IPS DF 4.7 (cell line): ENCODE results near the gene FCGR1A.
"Not testable (repeated sequence)": the region's sequence is repeated elsewhere in the genome, so short reads cannot be mapped to it uniquely, and the experiment has no call there.

Source experiments
- DNase-seq: peaks from one replicate; pipeline ENCODE4 v3.0.0-alpha.2; 2013; ENCODE audit warnings: low spot score; ENCODE audit errors: extremely low read depth

The FCGR1A gene

DNA sequence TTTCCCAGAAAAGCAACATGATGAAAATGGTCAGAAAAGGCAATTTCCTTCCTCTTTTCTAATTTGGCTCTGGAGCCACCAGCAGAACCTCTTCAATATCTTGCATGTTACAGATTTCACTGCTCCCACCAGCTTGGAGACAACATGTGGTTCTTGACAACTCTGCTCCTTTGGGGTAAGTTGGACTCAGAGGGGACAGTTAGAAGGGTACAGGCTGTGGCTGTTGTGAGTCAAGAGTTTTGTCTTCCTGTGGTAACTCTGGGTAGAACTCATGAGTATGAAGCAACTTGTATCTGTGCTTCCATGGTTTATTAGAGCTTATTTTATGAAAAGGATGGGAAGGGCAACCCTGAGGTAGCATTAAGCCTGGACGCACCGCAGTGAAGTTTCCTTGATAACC lies at the start of gene FCGR1A:
Gene FCGR1A (plus strand): TSS at position 95 of the 400 bp plus-strand sequence. CDS start 50 bp downstream, at position 145.
- DNase-seq = not testable (repeated sequence)

DNA sequence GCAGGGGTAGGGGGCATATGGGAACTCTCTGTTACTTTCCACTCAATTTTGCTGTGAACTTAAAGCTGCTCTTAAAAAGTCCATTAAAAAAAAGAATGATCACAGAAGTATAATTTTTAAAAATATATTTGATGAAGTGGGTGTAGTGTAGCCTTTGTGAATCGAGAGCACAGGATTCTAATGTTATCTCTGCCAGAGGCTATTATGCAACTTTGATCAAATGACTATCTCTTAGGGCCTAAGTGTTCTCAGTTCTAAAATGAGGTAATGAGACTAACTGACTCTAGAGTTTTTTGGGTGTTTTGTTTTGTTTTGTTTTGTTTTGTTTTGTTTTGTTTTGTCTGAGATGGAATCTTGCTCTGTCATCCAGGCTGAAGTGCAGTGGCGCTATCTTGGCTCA lies 49.7 kb upstream of the FCGR1A start:
- DNase-seq = not testable (repeated sequence)

DNA sequence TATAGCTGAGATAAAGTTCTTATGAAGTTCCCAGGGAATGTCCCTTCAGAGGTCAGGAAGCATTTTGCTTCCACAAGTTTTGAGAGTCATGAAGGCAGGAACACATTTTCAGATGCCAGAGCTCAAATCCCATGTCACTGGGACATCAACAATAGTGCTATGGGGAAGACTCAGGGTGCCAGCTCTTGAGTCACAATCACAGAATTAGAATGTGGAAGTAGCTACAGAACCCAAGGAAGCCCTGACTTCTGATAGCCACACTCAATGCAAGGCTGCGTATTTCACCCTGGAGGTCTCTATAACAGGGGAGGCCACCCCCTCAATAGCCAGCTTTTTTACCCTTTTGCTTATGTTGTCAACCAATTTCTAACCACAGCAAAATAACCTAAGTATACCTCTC lies 47.8 kb upstream of the FCGR1A start:
- not testable (repeated sequence) for DNase-seq

DNA sequence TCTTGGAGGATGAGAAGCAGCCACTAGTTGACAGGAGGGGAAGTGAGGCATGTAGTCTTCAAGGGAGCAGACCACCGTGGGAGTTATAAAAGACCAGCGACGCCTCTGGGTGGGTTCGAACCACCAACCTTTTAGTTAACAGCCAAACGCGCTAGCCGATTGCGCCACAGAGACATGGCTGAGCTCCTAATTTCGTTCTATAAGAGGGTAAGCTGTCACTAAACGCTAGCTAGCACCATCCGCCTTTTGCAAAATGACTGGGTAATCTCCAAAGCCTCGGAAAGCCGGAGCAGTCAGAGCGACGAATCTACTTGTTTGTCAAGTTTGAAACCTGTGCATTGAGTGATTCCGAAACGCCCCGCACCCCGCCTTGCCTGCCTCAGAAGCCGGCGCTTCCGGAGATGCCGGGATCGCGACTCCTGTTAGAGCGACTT lies 42.3 kb upstream of the FCGR1A start:
- not testable (repeated sequence) for DNase-seq

DNA sequence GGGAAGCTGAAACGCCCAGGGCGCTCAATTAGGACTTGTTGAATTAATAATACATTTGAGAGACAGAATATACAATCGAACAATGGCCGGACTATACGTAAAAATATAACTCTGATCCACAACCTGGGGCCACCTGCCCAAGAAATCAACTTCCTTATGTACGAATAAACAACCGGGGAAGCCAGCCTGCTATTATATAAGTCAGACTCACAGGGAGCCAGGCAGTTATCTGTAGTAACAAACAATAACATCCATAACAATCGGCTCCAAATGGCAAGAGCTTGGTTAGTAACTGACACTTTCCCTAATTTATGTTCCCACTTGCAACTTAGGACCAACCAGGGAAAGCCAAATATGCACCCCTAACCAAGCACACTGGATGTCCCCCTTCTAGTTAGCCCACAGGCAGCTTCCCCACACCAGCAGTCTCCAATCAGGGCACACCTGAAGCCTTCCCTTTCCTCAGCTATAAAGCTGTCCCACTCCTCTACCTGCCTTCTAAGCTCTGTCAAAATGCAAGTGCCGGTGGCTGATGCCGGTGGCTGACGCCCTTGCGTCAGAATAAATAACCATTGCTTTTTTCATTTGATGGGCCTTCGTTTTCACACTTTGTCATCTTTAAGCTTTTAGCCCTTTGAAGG lies 41.8 kb upstream of the FCGR1A start:
- not testable (repeated sequence) for DNase-seq

DNA sequence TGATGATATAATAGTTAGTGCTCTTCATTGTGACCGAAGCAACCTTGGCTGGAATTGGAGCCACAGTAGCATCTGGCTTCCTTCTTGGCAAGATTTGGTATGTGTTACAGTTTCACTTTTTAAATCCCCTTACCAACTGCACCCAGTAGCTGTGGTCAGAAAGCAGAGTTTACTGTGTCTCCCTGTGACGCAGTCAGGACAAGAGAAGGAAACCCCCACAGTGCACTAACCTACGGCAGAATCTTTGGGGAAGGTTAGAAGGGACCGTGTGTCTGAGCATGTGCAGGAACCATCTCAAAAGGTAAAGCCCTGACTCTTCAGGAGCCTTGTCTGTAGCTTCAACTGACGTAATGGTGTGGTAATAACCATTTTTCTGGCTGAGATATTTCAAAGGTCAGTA lies 40.6 kb upstream of the FCGR1A start:
- not testable (repeated sequence) for DNase-seq

DNA sequence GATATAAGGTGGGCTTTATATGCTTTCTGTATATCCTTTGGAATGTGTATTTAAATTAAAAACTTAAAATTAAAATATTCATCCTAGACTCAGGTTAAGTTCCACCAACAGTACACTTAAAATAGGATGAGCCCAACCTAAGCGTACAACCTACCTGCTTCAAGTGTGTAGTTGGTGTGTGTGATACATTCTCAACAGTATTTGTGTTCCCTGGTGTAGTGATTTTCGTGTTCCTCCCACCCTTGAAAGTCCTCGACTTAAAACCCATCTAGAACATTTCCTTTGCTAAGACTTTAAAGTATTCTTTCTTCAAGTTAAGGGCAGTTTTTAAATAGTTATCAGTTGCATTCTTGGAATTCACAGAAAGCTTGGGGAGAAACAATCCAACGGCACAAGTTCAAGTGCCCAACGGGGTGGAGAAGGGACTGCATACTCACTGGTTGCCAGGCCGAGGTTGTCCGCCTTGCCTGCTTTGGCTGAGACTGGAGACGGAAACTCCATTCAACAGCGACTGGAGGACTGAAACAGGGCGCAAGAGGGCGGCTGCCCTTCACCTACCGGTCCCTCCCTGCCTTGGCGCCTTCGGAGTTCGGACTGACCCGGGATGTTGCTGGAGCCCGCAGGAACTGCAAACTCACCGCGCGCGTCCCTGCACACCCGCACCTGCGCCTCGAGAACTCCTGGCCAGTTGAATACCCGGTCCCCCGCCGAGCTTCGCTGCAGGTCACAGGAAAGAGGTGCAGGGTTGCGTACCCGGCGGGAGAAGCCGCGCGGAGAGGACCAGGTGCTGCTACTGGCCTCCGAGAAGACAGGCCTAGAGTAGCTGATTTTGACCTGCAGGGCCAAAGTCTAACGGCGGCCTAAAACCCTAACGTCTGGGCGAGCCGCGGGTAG lies 35.8 kb upstream of the FCGR1A start:
- DNase-seq = not testable (repeated sequence)

DNA sequence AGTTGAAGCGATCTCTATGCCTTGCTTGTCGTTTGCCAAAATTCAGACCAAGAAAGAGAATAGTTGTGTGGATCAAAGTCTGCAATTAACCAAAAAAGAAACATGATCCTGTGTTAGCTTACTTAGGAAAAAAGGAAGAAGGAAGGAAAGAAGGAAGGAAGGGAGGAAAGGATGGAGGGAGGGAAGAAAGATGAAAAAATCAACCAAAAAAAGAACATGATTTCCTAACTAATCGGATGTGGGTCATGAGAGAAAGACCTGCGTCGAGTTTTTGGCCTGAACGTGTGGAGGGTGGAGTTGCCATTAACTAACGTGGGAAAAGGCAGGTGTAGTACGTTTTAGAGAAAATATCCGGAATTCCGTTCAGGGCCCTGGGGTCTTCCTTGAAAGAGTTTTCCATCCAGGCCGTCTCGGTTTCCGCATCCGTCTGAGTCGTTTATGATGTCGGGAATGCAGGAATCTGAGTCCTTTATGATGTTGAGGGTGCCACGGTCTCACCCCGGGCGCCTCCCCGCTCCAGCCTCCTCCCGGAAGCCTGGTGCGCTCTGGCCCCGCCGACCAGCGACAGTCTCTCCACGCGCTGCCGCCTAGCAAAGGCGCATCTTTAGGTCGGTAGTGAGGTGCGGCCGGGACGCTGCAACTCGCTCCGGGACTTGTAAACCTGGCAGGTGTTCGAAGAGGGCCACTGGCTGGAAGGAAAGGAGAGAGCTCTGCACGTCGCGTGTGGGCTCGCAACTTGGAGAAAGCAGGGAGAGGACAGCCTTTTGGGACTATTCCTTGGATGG lies 34.9 kb upstream of the FCGR1A start:
- not testable (repeated sequence) for DNase-seq

DNA sequence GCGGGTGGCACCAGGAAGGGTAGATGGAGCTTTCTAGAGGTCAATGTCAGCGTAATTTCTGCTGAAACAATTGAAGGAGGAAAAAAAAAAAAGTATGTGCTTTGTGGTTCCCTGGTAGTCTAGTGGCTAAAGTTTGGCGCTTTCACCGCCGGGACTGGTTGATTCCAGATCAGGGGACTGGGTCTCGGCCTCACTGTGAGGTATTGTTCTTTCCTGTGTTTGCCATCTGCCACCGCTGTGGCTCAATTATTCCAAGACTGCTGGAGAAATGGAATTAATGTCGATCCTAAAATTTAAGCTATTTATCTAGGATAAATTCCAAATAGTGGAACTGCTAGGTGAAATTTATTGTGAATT lies 34.4 kb upstream of the FCGR1A start:
- DNase-seq = not testable (repeated sequence)

DNA sequence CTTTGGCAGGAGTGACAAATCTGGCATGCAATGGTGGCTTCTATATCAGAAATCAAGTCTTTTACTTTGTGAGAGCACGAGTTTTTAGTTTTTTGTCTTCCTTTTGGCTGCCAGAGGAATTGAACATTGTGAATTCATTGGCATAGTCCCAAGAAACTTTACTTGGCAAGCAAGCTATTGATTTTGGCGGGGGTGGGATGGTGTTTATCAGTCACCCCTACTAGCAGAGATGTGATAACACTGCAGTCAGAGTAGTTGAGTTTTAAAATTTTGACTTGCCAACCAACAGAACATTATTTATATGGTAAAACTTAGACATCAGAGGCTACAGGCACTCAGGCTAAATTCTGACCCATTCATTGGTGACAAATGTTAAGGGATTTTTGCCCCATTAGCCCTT lies 31.9 kb upstream of the FCGR1A start:
- DNase-seq = not testable (repeated sequence)

DNA sequence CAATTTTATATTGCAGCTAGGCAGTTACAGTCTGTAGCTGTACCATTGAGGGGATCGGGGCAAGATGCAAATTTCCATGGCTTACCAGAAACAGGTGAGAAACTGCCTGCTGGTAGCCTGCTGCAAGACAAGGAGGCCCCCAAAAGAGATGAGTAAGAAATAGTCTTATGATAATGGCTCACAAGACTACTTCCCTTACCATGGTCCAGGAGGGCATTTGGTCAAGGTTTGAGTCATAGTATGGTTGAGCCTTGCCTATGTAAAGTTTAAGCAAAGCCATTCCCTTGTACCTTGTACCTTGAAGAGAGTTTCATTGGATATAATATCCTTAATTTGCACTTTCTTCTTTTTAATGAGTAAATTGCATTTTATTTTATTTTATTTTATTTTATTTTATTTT lies 30.3 kb upstream of the FCGR1A start:
- not testable (repeated sequence) for DNase-seq

DNA sequence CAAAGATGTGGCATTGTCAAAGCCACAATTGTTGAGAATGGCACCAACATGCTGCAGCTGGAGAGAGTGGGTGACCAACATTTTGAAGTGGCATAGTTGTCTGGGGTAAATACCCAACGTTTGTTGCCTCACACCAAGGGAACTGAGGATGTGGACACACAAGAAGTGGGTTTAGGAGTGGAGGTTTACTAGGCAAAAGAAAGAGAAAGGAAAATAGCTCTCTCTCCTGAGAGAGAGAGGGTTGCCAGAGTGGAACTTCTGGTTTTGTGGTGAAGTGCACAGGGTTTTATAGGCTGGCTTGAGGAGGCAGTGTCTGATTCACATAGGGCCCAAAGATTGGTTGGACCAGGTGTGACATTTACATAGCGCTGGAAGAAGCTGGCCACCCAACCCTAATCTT lies 29.0 kb upstream of the FCGR1A start:
- not testable (repeated sequence) for DNase-seq

DNA sequence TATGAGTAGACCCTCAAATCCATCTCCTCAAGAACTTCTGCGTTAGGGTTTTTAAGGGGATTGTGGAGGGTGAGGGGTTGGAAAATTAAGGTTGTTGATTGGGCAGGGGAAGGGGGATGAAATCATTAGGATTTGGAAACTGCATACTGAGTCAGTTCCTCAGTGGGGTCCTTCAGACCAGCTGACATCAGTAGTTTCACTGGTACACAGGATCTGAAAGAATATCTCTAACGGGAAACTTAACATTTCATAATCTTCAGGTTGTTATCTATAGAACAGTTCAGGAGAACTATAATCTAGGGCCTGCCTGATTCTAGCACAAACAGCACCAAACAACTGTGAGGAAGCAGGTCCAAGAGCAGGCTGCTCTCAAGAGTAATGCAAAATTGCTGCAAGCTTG lies 27.2 kb upstream of the FCGR1A start:
- not testable (repeated sequence) for DNase-seq

DNA sequence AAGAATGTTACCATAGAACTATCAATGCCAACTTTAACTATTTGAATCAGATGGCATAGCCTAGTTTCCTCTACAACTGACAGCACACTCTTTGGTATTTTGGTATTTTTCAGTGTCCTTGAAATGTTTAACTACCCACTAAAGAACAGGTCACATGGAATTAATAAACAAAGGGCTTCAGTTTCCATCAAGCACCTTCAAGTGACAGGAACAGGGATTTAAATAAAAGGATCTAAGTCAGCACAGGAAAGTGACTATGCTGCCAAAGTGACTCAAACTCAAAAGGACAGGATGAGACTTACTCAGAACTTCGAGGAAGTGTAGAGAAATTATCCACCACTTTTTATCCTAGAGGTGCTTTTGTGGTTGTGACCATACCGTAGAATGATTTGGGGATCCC lies 20.2 kb upstream of the FCGR1A start:
- not testable (repeated sequence) for DNase-seq

DNA sequence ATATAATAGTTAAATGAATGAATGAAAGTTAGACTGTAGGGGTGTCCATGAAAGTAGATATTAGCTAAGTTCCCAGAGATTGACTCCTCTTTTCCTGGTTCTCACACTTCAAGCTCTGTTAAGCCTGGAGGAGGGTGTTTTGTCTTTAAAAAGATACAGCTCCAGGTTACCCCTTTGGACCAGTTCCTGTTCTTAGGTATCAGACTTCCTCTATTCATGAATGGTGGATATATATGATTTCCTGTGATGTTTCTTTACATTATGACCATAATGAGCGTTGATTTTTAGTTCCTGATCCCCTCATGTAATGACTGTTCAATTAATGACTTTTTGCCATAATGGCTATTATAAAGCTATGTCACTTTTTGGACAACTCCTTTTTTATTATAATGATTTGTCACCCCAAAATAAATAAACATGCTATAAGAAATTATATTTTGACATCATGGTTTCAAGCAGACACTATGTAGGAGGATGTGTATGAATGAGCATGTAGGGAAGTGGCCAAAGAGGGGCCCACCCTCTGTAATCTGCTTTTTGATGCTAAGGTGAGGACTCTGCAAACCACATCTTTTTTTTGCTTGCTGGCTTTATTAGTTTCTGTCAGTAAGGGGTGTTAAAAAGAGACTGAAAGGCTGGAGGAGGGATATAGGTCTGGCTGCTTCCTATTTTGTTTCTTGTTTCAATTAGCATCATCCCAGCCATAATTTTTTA lies 18.2 kb upstream of the FCGR1A start:
- DNase-seq = not testable (repeated sequence)

DNA sequence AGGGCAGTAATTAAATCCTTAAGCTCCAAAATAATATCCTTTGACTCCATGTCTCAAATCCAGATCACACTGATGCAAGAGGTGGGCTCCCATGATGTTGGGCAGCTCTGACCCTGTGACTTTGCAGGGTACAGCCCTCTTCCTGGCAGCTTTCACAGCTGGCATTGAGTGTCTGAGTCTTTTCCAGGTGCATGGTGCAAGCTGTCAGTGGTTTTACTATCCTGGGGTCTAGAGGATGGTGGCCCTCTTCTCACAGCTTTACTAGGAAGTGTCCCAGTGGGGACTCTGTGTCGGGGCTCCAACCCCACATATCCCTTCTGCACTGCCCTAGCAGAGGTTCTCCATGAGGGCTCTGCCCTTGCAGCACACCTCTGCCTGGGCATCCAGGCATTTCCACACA lies 16.3 kb upstream of the FCGR1A start:
- DNase-seq = not testable (repeated sequence)

DNA sequence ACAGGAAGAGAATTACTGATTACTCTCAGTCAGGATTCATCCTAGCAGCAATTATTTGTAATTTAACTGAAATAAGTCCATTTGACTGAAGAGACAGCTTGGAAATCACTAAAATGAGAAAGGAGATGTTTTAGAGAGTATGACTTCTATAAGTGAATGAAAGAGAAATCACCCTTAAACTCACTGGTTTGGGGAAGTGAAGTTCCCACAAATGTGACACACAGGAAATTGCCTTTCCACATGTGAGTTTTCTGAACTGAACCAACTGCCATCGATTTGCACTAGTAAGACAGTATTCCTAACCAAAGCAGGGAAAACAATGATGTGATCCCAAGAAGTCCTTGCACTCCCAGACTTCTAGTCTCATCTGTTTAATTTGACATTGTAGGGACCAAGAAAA lies 13.3 kb upstream of the FCGR1A start:
- DNase-seq = not testable (repeated sequence)

DNA sequence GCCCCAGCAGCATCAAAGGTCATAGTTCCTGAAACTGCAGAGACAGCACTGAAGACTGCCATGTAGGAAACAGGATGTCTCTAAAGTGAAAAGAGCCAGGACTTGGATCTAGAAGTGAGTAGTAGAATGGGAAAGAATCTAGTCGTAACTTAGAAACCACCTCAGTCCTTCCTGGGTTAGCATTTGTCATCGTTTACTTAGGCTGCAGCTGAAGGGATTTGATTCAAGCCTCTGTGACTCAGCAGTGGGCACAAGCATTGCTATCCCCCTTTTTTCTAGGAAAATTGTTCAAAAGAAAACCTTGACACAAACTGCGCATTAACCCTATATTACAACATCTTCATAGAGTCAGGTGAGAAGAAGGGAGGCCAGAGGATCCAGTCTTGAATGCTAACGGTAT lies 11.8 kb upstream of the FCGR1A start:
- DNase-seq = not testable (repeated sequence)

DNA sequence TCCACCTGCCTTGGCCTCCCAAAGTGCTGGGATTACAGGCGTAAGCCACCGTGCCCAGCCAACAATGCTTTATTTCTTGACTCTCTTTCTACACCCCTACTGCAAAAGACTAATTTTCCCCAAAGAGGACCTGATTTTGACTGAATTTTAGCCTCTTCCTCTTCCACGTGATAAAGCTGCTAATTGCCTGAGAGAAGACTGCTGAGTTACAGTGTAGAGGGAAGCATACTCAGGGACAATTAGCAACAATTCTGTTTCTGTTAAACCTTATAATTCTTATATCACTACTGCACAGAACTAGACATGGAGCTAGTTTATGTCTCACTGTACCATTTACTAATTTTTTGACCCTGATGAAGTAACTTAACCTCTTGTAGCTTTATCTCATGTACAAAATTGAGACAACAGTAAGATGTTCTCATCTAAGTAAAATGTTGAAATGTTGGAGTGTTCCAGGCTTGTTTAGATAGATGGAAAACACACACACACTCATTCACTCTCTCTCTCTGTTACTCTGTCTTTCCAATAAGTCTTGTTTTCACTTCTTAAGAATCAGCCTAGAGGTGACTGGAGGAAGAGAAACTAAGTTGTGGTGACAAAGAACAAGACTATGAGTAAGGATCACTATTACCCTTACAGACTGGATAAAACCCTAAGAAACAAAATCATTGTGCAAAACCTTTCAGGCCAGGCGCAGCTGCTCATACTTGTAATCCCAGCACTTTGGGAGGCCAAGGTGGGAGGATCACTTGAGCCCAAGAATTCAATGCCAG lies 10.7 kb upstream of the FCGR1A start:
- DNase-seq = not testable (repeated sequence)

DNA sequence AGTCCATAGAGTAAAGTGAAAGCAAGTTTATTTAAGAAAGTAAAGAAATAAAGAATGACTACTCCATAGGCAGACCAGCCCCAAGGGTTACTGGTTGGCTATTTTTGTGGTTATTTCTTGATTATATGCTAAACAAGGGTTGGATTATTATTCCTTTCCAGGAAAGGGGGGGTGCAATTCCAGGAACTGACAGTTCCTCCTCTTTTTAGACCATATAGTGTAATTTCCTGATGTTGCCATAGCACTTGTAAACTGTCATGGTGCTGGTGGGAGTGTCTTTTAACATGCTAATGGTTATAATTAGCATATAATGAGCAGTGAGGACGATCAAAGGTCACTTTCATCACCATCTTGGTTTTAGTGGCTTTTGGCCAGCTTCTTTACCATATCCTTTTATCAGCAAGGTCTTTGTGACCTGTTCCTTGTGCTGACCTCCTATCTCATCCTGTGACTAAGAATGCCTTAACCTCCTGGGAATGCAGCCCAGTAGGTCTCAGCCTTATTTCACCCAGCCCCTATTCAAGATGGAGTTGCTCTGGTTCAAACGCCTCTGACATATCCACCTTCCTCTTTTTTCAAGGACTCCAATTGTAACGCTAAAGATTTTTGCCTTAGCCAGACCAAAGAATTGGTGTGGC lies 6.9 kb upstream of the FCGR1A start:
- DNase-seq = not testable (repeated sequence)
